Renal cortex interstitium (tissue), 11 donors: Measurements from ENCODE around the gene BRINP3. TPM values are rescaled to one million over a fixed set of nuclear protein-coding genes. Genes with fewer than 3 reads are reported as not detected.

Source experiments
- DNase-seq, 11 donors: peaks; one replicate each; pipeline ENCODE4 v3.0.0-alpha.2; 2013; ENCODE audit warnings: low read depth in 9 of 11, low spot score in 4 of 11; ENCODE audit errors: extremely low read depth in 1 of 11
- polyA plus RNA-seq, 3 donors: library from polyadenylated mRNA; unstranded; fragments of 120-200 nt; gene quantifications; one replicate each; pipeline ENCODE4 v1.2.1, GENCODE V29; 2013; ENCODE audit not compliant: insufficient read length in 3 of 3

BRINP3 gene
- polyA plus RNA-seq, 3 donors = 3.4 to 5.6 (median 4.5) TPM

DNA sequence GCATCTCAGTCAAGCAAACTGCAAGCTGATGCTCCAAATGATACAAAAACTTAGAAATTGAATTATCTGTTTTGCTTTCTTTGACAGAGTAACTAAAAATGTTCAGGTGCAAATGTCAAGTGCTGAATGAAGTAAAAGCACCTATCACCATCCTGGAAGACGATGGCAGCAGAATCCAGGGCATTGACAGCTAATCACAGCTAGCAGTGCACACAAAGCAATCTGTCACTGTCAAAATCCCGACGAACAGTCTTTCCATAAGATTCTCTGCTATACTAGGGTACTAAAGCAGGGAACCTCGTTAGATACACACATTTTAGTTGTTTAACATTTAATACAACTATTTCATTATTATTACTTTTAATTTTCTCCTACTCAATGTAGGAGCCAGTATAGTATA lies 233.3 kb downstream of the BRINP3 start:
- DNase-seq = no peak

DNA sequence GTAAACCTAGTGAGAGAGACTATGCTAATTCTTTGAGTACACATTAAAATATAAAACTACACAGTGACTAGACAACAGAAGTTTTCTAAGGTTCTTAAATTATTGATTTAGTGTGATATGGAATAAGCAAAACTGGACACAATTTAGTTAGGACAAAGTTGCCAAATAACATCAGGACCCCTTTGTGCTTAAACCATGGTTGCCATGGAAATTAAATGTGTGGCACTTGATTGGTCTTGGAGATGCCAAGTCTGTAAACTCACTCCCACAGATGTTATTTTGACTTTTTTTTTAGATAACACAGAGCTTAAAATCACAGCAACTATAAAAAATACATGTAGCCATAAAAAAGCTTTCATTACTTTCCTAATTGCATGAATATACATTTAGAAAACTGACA lies 234.6 kb downstream of the BRINP3 start:
- no peak for DNase-seq

DNA sequence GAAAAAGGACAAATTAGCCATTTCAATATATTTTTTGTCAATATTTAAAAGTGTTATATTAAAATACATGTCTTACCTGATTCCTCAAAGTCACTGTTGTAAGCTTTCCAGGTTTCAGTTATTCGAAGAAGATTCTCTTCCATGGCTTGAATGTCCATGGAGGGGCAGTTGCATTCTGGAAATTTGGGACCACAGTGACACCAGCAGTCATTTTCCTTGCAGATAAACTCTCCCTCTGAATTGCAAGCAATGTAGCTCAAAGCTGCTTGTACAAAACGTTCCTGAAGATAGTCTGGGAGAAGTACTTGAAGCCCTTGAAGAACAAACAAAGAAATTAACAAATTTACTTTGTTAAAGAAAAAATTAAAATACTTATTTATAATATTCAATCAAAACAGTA lies 251.7 kb downstream of the BRINP3 start:
- no peak for DNase-seq

DNA sequence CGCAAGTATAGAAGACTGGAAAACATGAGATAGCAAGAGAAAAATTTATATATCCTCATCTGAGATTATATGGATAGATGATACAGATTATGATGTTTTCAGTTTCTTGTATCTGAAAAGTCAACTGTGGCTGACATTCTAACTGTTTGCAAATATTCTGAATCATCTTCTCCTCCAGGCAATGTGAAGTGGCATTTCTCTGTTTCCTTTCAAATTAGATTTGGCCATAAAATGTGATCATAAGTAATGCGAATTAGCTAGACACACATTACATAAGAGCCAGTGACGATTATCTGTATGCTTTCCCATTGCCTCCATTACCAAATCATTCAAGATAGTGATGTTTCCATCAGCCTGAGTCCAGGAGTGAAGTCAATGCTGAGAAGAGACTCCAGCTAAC lies 265.2 kb downstream of the BRINP3 start:
- DNase-seq = no peak

DNA sequence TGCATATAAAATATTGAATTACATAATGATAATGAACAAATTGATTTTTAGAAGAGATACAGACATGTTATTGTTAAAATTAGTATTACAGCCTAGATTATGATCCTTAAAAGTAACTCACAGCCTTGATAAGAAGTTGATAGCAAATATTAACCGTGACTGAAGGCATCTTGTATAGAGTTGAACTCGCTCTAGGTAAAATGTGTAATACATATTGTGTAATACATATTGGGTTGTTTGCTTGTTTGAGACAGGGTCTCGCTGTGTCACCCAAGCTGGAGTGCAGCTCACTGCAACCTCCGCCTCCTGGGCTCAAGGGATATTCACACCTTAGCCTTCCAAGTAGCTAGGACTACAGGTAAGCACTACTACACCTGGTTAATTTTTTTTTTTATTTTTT lies 269.9 kb downstream of the BRINP3 start:
- DNase-seq = no peak

DNA sequence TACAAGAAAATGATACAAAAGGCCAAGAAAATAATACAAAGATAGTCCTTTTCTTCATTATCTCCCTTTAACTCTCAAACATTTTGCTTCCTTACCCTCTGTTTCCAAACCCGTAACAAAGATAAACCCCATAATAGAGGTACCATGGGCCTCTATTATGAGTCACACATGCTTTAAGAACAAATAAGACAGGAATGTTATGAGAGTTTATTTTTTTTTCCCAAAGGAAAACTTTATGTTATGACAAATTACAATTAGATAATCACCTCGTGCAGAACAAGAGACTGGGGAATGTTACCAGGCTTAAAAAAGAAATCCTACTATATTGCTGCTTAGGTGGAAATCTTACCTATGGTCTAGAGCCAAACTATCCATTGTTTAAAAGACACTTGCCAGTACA lies 272.0 kb downstream of the BRINP3 start:
- DNase-seq = no peak

DNA sequence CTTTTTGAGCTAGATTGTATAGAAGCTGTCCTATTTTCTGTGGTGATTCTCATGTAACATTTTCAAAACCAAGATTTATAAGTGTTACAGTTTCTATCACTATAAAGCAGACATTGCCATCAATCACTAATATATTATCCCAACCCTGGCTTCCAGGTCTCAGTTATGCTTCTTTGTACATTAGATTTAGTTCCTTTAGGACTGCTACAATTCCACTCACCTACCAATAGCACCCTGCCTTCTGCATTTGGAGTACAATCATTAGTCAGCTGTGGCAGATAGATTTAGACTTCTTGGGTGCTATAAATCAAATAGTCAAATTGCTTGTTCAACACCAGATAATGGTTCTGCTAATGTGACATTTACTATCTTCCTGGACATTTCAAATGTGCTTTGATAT lies 281.6 kb downstream of the BRINP3 start:
- no peak for DNase-seq

DNA sequence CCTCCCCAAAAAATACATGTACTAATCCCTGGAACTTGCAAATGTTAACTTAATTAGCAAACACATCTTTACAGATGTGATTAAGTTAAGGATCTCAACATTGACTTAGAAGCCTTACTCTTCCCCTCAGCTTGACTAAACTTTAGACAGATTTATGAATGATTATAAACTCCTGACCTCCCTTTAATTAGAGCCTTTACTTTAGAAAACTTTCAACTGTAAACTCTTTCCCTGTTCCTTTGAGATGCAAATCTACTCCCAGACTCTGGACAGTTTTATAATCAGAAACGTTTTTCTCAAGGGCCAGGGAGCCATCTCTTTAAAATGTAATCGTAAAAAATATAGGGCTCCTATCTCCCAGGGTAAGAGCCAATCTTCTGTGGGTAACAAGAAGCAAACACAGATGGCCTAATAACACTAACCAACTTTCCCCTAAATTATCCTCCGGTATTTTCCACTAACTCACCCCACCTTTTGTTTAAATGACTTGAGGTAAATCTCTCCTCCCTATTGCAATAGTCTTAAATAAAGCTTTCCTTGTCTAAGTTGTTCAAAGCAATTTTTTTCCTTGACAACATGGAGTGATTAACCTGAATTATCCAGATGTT lies 284.1 kb downstream of the BRINP3 start:
- DNase-seq = no peak

DNA sequence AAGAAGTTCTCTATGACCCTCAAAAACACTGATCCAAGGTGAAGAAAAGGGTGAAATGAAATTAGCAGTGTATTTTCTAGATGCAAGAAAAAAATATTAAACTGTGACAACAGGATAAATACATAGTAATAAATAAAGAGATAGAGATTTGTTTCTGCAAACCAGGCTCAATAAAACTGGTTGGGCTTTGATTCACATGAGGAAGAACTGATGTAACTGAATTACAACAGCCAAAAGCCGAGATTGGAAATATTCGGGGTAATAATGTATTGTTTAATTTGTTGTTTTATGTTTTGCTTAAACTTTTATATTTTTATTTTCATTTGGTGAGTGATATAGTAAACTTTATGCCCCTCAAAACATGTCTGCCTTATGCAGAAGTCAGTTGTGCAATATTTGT lies 285.0 kb downstream of the BRINP3 start:
- DNase-seq = no peak

DNA sequence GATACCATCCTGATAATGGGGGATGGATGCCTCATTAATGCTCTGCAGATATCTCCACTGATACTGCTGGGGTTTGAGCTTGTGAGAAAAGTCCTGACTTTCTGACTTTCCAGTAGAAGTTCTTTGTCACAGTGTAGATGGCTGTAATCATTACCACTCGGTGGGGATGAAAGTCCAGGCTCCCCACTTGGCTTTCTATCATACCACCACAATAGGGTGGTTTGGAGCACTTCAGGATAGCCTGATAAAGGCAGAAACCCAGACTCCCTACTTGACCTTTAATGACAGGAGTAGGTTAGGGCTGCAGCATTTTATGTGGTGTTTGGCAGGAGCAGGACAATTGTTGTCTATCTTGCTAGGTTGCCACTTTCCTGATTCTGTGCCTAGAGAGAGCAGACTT lies 294.1 kb downstream of the BRINP3 start:
- DNase-seq = no peak

DNA sequence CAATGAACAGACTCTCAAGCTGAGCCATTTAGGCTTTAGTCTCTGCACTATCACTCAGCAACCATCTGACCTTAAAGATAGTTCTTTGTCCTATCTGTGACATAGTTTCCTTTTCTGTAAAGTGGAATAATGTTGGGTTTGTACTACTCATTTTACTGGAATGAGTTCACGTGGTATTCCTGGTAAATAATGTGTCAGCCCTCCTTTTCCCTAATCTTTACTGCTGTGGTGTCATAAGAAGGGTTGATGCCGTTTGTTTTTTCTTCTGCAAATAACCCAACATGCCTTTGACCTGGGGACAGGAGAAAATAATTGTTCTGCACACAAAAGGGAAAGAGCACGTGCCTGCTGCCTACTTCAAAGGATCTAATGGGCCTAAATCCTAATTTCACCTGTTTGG lies 297.8 kb downstream of the BRINP3 start:
- no peak for DNase-seq

DNA sequence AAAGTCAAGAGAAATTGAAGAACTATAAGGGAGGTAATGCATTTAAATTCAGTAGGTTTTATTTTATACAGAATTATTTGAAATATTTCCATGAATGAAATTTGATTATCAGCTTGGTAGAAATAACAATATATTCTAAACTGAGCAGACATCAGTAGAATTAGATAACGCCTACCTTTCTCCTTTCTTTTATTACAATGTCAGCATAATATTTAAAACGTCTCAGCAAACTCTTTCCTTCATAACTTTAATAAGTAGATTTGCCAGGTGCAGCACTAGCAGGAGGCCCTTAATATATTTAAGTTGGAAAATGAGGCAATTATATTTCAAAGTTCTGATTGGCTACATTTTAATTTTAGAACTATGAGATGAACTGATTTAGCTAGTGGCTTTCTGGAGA lies 298.8 kb downstream of the BRINP3 start:
- DNase-seq = no peak

DNA sequence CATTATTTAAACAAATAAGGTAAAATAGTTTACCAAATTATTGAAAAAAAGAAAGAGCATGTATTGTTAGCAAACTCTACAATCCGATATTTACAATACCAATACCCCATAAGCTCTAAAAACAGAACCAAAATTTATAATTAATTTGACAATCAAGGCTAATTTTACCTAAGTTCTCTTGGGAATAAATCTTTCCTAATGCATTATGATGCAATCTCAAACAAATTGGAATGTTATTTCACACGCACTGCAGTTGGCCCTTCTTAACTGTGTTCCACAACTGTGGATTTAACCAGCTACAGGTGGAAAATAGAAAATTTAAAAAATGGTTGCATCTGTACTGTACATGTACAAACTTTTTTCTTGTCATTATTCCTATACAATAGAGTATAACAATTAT lies 300.1 kb downstream of the BRINP3 start:
- DNase-seq = no peak

DNA sequence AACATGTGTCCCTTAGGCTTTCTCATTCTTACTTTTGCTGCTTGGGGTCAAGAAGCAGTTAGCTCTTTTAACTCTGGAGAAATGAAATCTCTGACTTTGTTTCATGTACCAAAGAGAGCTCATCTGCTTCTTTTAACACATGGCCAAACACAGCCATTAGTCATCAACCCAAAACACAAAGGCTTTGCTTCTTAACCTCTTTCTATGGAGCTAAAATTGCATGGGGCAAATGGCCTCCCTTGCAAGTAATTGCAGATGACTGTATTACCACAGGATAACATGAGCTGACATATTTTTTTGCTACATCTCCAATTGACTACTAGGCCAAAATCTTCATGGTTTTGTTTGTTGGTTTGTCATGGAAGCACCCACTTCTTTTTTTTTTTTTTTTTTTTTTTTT lies 300.9 kb downstream of the BRINP3 start:
- no peak for DNase-seq

DNA sequence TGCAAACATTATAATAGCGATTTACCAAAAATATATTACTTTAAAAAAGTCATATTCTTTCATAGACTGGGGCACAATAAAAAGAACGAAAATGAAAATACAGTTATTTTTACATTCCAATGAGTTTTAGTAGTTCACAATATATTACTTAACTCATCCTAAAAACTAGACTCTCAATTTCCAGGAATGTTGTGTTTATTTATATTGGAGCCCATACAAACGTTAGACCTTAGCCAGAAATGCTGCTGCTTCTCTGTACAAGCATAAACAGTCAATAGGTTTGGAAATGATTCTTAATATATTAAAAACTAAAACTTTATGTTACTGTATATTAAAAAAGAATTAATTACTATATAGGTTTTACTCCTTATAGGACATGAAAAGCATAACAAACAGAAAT lies 302.3 kb downstream of the BRINP3 start:
- no peak for DNase-seq

DNA sequence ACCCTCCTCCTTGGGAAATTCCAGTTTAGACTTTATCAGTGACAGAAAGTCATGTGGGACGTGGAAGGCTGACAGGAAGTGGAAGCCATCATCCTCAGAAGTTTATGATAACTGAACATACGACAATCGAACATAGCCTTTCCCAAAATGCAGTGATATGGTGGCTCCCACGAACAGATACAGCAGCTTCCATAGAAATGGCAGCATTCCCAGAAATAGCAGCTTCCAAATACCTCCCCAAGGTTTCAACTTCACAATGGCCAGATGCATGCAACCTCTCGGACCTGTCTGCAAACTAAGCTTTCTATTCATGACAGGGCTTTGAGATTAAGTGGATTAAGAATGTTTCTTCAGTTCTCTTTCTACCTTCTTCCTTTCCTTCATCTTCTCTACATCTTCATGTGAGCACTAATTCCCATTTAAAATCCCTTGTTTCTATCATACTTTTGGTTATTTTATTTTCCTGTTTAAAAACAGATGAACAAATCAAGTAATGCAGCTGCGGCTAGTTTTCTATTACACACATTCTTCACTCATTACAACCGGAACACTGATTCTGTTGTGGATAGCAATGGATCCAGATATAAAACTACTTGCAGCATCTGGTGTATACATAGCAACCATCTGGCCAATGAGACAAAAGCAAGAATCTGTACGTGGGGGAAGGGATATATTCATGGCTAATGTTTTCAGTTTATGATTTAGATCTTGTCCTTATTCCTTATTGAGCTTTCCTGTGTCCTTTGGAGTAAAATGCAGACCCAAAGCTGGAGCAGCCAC lies 304.8 kb downstream of the BRINP3 start:
- no peak for DNase-seq

DNA sequence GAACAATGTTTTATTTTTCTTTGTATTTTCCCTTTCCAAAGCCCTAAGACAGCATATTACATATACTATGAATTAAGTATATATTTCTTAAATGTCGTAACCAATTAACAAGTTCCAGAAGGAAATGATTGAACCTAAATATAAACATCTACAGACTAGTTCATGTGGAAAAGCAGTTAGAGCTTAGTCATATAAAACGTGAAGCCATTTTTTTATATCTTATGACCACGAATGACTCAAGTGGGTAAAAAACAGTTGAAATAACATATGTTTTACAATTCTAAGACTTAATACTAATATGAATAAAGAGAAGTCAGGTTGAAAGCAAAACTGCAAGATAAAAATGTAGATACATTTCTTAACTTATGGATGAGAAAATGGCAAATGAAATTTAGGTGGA lies 307.3 kb downstream of the BRINP3 start:
- DNase-seq = no peak

DNA sequence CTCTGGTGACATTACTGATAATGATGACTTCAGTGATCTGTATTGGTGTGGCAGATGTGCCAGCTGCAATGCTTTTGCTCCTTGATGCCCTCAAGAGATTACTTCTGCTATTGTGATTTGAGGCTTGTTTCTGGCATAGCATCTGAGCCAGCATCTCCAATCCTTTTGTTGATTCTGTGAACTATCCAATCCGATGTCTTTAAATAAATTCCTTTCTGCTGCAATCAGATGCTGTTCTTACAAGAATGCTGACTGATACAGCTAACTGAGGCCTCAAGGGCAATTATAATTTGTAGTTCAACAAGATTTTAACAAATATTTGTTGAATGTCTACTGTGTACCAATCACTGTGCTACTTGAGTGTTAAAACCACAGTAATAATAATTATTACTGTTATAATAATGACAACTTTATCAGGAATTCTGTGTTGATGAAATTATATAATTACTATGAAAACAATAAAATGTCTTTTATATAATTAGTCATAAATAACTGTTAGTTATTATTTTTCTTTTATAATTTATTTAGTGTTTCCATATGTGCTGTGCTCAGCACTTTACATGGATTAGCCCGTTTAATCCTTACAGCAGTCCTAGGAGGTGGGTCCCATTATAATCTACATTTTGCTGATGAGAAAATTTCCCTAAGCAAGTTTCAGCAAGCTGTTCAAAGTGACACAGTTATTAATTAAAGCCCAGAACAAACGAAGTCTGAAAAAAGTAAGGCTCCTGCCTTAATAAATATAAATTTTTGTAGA lies 308.2 kb downstream of the BRINP3 start:
- DNase-seq = no peak

DNA sequence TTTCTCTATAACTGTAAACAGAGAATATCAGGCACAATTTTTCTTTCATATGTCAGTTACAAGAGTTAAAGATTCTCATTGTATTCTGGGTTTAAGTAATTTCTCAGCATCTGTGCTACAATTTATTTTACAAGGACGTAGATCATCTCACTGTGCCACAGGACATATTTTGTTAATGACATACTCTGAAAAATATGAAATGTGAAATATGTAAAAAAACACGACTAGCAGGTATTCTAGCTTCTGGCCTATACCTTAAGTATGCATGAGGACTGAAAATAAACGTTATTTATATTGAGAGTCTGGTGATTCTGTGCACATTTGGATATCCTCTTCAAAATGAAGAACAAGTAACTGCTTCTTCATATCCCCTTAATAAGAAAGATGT lies 308.8 kb downstream of the BRINP3 start:
- no peak for DNase-seq

DNA sequence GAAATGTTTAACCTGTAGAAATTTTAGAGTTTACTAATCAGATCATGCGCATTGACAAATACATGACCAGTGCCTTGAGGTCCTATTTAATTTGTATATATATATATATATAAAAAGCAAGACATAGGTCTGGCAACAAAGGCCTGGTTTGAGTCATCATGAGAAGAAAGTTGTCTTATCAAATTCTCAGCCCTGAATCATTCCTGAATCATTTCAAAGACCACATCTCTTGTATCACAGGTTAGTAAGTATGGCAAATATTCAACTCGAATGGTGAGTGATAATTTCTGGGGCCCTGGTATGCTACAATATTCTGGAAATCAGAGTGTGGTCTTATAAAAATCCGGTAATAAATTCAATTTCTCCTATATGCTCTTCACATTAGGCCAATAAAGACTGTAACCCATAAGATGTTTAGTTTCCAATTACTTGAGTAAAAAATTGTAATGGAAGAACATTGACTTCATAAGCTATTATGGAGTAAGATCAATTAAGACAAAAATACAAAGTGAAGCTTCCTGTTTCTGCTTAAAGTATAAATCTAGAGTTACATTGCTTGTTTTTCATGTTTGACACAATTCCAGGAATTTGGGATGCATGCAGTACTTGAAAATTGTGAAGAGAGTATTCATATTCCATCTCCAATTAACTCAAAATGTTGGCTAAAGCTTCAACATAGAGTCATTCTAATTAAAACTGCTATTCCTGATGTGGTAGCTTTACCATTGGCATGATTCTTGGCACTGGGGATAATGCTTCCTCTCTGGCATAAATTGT lies 309.4 kb downstream of the BRINP3 start:
- no peak for DNase-seq
